ENCODE results near the gene APCDD1L.
"Not testable (repeated sequence)": the region's sequence is repeated elsewhere in the genome, so short reads cannot be mapped to it uniquely, and the experiment has no call there.

APCDD1L gene

GRCh38 chr20:58418949-58419748 is 96.0 kb downstream of the APCDD1L start:
- no peak for DNase-seq (ENCODE audit: low read depth in 2 of 2, low spot score in 1 of 2)

- DNase-seq (ENCODE audit: low read depth in 2 of 2, low spot score in 1 of 2): no peak
Measured at GRCh38 chr20:58417438-58417837, 97.8 kb downstream of the APCDD1L start.

GRCh38 chr20:58416835-58417234 is 98.4 kb downstream of the APCDD1L start:
- no peak for DNase-seq (ENCODE audit: low read depth in 2 of 2, low spot score in 1 of 2)

- no peak for DNase-seq (ENCODE audit: low read depth in 2 of 2, low spot score in 1 of 2)
Measured at GRCh38 chr20:58416057-58416456, 99.1 kb downstream of the APCDD1L start.

- DNase-seq (ENCODE audit: low read depth in 2 of 2, low spot score in 1 of 2): not testable (repeated sequence)
Measured at GRCh38 chr20:58414786-58415185, 100.4 kb downstream of the APCDD1L start.

- not testable (repeated sequence) for DNase-seq (ENCODE audit: low read depth in 2 of 2, low spot score in 1 of 2)
Measured at GRCh38 chr20:58414216-58414615, 101.0 kb downstream of the APCDD1L start.

Measured in stimulated activated CD8-positive, alpha-beta memory T cell treated with anti-CD3 and anti-CD28 coated beads, Interleukin-4, amount 100 ng/mL, for 1 hour (primary cell).